MG63 (cell line): Measurements from ENCODE around the gene NME3. TPM values are rescaled to one million over a fixed set of nuclear protein-coding genes. Genes with fewer than 3 reads are reported as not detected.
"Not testable (repeated sequence)": the region's sequence is repeated elsewhere in the genome, so short reads cannot be mapped to it uniquely, and the experiment has no call there.

ENCODE experiments used
- DNase-seq: peaks from one replicate; pipeline ENCODE4 v3.0.0-alpha.2; 2020
- H3K27me3 ChIP-seq: fragments of 250-450 bp; sonication (Bioruptor Pico); 2 replicates; pipeline ENCODE4 v1.5.1; 2020; ENCODE audit warnings: mild to moderate bottlenecking, moderate library complexity
- H3K36me3 ChIP-seq: fragments of 250-450 bp; sonication (Bioruptor Pico); 2 replicates; pipeline ENCODE4 v1.5.1; 2020; ENCODE audit warnings: mild to moderate bottlenecking, moderate library complexity
- H3K4me3 ChIP-seq: fragments of 250-450 bp; sonication (Bioruptor Pico); 2 replicates; pipeline ENCODE4 v1.5.1; 2020; ENCODE audit warnings: mild to moderate bottlenecking, moderate library complexity
- H3K9me3 ChIP-seq: fragments of 250-450 bp; sonication (Bioruptor Pico); 2 replicates; pipeline ENCODE4 v1.5.1; 2020; ENCODE audit warnings: mild to moderate bottlenecking, moderate library complexity
- total RNA-seq: library from RNA; depleted of rRNA; stranded (reverse); fragments of >200 nt; shearing (Covaris generic); gene quantifications from 2 replicates; pipeline ENCODE4 v1.2.3, GENCODE V29; 2014; ENCODE audit warnings: low replicate concordance

The NME3 gene
- total RNA-seq, 1 experiment from 2014 or later: 0.46 TPM

- peaks cover 6% of the 10 kb centered on the region for H3K36me3 ChIP-seq
- peaks cover 11% of the 10 kb centered on the region for H3K9me3 ChIP-seq
- H3K27me3 ChIP-seq: no peaks in the 10 kb centered on the region
- DNase-seq: no peak
- H3K4me3 ChIP-seq: no peak overlapping the region
Measured at GRCh38 chr16:1800701-1801100, 29.4 kb upstream of the NME3 start.

DNA sequence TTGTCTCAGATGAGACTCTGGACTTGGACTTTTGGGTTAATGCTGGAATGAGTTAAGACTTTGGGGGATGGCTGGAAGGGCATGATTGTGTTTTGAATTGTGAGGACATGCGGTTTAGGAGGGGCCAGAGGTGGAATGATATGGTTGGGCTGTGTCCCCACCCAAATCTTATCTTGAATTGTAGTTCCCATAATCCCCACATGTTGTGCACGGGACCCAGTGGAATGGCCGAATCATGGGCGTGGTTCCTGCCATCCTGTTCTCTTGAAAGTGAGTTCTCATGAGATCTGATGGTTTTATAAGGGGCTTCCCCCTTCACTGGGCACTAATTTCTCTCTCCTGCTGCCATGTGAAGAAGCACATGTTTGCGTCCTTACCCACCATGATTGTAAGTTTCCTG, 27.9 kb upstream of the NME3 start:
- H3K4me3 ChIP-seq, DNase-seq, H3K36me3 ChIP-seq, H3K27me3 ChIP-seq: not testable (repeated sequence)
- peaks cover 11% of the 10 kb centered on the region for H3K9me3 ChIP-seq

DNA sequence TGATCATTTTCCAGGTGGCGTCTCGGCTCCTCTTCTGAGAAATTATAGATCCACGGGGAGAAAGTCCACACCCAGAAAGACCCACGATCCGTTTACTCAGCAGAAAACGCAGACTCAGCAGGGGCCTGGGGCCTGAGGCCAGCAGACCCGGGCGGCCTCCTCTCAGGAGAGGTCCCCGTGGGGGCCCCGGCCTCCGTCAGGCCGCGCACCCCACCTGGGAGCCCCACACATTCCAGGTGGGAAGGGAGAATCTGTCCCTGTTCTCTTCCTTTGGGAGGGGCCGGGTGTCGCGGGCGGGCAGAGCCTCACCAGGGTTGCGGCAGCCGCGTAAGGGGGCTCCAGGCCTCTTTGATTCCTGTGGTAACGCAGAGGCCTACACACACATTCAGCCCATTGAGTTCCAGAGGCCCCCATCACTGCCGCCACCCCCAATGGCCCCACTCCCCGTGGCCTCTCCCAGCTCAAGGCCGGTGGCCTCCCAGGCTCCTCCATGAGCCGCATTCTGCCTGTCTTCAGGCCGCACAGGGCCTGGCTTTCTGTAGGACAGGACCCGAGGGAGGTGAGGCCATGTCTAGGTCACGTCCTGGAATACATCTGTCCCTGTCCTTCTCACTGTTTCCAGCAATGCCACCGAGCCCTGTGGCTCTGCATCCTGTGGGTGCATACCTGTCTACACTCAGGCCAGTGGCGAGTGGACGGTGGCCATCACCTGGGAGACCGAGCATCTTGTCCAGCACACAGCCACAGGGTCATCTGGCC, 23.7 kb upstream of the NME3 start:
- no peak for DNase-seq
- peaks cover 4% of the 10 kb centered on the region; the same call in 1 of the 2 replicates for H3K36me3 ChIP-seq
- H3K27me3 ChIP-seq: no peaks in the 10 kb centered on the region
- H3K4me3 ChIP-seq: no peak overlapping the region
- H3K9me3 ChIP-seq: peaks cover 11% of the 10 kb centered on the region

DNA sequence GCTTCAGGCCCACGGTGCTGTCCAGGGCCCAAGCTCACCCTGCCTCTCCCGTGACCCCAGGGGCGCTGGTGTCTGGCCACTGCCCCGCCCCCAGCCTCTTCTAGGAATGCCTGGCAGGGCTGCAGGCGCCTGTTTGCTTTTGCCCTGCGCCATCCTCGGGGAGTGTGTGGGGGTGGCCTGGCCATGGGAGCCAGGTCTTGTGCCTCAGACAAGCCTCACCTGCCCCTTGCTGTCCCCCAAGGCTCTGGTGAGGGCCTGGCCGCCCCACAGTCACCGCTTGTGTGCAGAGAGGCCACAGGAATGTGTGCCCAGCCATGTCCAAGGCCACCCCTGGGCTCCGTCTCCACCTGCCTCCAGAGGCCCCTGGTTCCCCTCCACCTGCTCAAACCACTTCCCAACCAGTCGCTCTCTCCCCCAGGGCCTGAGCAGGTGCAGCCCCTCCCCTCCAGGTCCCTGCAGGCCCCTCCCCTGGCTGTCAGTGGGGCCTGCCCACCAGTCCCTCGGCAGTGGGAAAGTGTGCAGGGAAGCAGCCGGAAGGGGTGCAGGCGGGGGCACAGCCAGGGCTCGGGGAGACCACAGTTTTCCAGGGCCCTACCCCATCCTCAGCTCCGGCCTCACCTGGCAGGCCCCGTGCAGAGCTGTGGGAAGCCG, 23.0 kb upstream of the NME3 start:
- no peak for DNase-seq

DNA sequence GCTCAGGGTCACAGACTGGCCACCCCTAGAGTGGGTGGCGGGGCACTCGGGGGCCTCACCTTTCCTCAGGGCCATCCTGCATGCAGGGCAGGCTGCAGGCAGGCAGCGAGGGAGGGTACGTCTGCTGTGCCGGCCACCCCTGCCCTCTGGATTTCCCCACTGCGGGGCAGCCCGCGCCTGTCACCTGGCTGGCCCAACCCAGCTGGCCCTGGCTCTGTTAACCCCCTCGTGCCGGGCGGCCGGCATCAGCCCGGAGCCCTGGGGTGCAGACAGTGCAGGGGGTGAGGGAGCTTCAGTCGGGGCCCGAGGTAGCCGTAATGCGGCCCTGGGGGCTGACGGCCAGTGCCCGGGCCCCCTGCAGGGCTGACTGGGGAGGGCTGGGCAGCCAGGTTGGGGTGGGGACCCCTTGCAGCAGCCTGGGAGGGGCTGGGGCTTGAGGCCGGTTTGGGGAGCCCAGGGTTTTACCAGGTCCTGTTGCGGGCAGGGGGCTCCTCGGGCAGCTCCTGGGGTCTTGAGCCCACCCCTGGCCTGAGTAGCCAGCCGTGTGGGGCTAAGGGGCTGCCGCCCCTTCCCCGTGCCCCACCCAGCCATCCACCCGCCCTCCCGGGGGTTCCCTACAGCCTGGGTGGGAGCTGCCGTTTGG, 22.4 kb upstream of the NME3 start, which contains the start of gene IGFALS:
TSS of gene IGFALS (minus strand) at position 128 of the 643 bp plus-strand sequence. CDS start at position 75, 53 bp downstream.
- H3K27me3 ChIP-seq: no peaks in the 10 kb centered on the region
- peaks cover 8% of the 10 kb centered on the region for H3K9me3 ChIP-seq
- no peak within 1 kb of the TSS for H3K4me3 ChIP-seq
- no peak for DNase-seq
- peaks cover 11% of the 10 kb centered on the region for H3K36me3 ChIP-seq

More for the DNA sequence above, 23.0 kb upstream of the NME3 start:
- Histone ChIP-seq H3K27me3 (no peaks in the 10 kb centered on the region), H3K36me3 (peaks cover 5% of the 10 kb centered on the region; the same call in 1 of the 2 replicates), H3K4me3 (no peak overlapping the region), H3K9me3 (peaks cover 10% of the 10 kb centered on the region)

- Histone ChIP-seq H3K4me3 (no peak overlapping the region), H3K36me3 (peaks cover 18% of the 10 kb centered on the region), H3K9me3 (peaks cover 3% of the 10 kb centered on the region), H3K27me3 (no peaks in the 10 kb centered on the region)
- DNase-seq: no peak
Measured at GRCh38 chr16:1792836-1793577, 21.7 kb upstream of the NME3 start.

DNA sequence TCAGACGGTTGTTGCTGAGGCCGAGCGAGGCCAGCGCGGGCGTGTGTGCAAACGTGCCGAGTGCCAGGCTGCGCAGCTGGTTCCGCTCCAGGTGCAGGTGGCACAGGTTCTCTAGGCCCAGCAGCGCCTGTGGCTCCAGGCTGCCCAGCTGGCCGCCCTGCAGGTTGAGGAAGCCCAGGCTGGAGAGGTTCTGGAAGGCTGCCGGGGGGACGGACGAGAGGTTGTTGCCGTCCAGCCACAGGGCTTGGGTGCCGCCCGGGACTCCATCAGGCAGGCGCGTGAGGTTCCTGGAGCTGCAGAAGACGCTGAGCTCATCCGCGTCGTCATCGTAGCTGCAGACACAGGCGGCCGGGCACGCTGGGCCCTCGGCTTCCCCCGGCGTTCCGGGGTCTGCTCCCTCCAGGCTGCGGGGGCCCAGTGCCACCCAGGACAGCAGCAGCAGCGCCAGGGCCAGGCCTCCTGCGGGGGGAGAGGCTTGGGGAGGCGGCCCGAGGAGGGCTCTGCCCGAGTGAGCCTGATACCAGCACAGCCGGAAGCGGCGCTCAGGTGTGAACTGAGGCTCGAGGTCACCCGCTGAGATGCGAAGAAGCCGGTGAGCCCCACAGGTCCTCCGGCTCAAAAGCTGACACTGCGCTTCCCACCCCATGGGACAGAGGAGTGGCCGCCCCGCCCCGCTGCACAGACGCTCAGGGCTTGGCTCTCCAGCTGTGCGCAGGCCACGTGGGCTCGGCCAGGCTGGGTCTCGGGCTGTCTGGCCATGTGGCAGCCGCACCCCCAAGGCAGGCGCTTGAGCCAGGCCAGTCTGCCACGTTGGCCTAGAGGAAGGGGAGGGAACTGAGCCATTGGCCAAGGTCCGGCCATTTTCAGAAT, 20.8 kb upstream of the NME3 start:
- no peak overlapping the region for H3K4me3 ChIP-seq
- H3K27me3 ChIP-seq: no peaks in the 10 kb centered on the region
- no peaks in the 10 kb centered on the region for H3K9me3 ChIP-seq
- peaks cover 23% of the 10 kb centered on the region for H3K36me3 ChIP-seq
- no peak for DNase-seq

GRCh38 chr16:1791256-1791942, 20.1 kb upstream of the NME3 start:
- Histone ChIP-seq H3K27me3 (no peaks in the 10 kb centered on the region), H3K9me3 (no peaks in the 10 kb centered on the region), H3K4me3 (no peak overlapping the region), H3K36me3 (peaks cover 30% of the 10 kb centered on the region)
- no peak for DNase-seq

- no peak for DNase-seq
- peaks cover 37% of the 10 kb centered on the region for H3K36me3 ChIP-seq
Measured at GRCh38 chr16:1790611-1791255, 19.4 kb upstream of the NME3 start.

GRCh38 chr16:1790261-1790610, 18.9 kb upstream of the NME3 start:
- Histone ChIP-seq H3K36me3 (peaks cover 41% of the 10 kb centered on the region), H3K27me3 (no peaks in the 10 kb centered on the region), H3K9me3 (no peaks in the 10 kb centered on the region), H3K4me3 (no peak overlapping the region)
- no peak for DNase-seq

More at GRCh38 chr16:1790611-1791255, 19.4 kb upstream of the NME3 start:
- Histone ChIP-seq H3K9me3 (no peaks in the 10 kb centered on the region), H3K27me3 (no peaks in the 10 kb centered on the region), H3K4me3 (no peak overlapping the region)

DNA sequence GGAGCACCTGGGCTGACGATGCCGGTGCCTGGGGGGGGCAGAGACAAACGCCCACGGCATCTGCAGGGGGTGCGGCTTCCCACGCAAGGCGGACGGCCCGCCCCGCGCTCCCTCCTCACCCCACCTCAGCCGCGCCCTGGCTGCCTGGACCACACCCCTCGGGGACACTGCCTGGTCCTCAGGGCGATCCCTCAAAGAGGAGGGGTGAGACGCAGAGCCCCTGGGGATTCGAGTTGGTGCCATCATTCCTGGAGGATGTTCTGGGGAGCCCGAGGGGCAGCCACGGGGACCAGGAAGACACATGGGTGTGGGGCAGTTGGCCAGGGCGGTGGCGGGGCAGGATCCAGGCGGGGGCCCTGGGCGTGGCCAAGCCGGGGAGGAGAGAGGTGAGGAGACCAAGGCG, 18.3 kb upstream of the NME3 start:
- H3K27me3 ChIP-seq: no peaks in the 10 kb centered on the region
- H3K4me3 ChIP-seq: no peak overlapping the region
- DNase-seq: no peak
- no peaks in the 10 kb centered on the region for H3K9me3 ChIP-seq
- H3K36me3 ChIP-seq: peaks cover 43% of the 10 kb centered on the region

DNA sequence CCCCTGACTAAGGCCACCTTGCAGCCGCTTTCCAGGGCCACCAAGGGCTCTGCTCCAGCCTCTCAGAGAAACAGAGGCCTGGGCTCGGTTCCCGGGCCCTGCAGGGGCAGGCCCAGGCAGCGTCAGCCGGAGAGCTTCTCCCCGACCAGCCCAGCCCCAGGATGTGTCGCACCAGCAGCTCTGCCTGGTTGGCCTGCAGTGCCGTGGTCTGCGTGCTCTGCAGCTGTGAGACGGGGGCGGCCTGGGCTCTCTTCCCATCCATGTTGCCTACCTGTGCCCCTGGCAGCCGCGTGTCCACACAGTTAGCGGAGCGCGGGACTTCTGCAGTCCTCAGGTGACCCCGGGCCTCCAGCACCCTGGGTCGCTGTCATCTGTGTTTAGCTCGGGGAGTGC, 17.4 kb upstream of the NME3 start:
- Histone ChIP-seq H3K27me3 (no peaks in the 10 kb centered on the region), H3K36me3 (peaks cover 50% of the 10 kb centered on the region), H3K9me3 (no peaks in the 10 kb centered on the region), H3K4me3 (no peak overlapping the region)
- no peak for DNase-seq

- DNase-seq: no peak
- Histone ChIP-seq H3K4me3 (no peak overlapping the region), H3K27me3 (no peaks in the 10 kb centered on the region), H3K9me3 (no peaks in the 10 kb centered on the region), H3K36me3 (peaks cover 53% of the 10 kb centered on the region)
Measured at GRCh38 chr16:1788095-1788707, 16.9 kb upstream of the NME3 start.

DNA sequence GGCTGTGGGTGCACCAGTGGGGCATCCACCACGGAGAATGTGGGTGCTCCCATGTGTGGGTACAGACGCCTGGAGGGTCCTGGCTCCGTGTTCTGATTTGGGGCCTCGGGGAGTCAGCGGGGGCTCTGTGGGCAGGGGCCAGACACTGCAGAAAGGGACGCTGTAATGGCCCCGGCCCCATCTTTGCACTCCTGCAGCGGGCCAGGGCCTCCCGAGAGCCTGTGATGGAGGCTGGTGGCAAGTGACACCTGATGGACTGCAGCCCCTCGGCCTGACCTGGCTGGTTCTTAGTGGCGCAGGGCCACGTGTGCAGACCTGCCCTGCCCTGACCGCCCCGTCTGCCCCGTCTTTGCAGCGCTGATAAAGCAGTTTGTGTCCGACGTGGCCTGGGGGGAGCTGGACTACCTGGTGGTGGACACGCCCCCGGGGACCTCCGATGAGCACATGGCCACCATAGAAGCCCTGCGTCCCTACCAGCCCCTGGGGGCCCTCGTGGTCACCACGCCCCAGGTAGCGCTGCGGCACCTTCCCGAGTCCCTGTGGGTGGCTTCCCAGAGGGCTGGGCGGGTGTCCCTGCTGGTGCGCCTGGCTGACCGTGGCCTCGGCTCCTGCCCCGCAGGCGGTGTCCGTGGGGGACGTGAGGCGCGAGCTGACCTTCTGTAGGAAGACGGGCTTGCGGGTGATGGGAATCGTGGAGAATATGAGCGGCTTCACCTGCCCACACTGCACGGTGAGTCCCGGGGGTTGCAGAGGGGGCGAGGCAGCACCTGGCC, 16.2 kb upstream of the NME3 start:
- DNase-seq: no peak

More for the DNA sequence above, 16.2 kb upstream of the NME3 start:
- Histone ChIP-seq H3K36me3 (peaks cover 54% of the 10 kb centered on the region), H3K4me3 (no peak overlapping the region), H3K9me3 (no peaks in the 10 kb centered on the region), H3K27me3 (no peaks in the 10 kb centered on the region)
